ENCODE results near the gene DDX39A. TPM values are rescaled to one million over a fixed set of nuclear protein-coding genes. Genes with fewer than 3 reads are reported as not detected.

The DDX39A gene
- total and polyA plus RNA-seq, 2 donors (not counting 1 experiment from before 2014, with no cell fraction given): 35.9 to 36.5 TPM

GRCh38 chr19:14411938-14412245 lies 7.2 kb downstream of the DDX39A start:
- no peak overlapping the region for H3K4me2 ChIP-seq (ENCODE audit: extremely low read depth, insufficient read depth, low read length)
- no peaks in the 10 kb centered on the region for H3K9me3 ChIP-seq (ENCODE audit: control insufficient read depth, insufficient read depth, low read depth, low read length)
- peaks cover 67% of the 10 kb centered on the region for H3K79me2 ChIP-seq (ENCODE audit: control insufficient read depth, insufficient read depth, low read length)
- no peak overlapping the region for H3K9ac ChIP-seq (ENCODE audit: insufficient read depth, low read length)
- no peaks in the 10 kb centered on the region for H3K27me3 ChIP-seq (ENCODE audit: control insufficient read depth, insufficient read depth, low read length)
- no peak for DNase-seq (ENCODE audit: low read depth in 2 of 2)
- no peak overlapping the region for H3K27ac ChIP-seq (ENCODE audit: insufficient read depth, low read length)
- TF ChIP-seq CTCF (conservative IDR thresholded peaks at IDR 0.05 in 1 of 2, IDR thresholded peaks at IDR 0.05 in 1 of 2; ENCODE audit: low read depth in 1 of 2, low read length in 2 of 2) (no peak), EZH2 (IDR thresholded peaks at IDR 0.05; ENCODE audit: low read length, missing control alignments) (no peak)
- peaks cover 8% of the 10 kb centered on the region for H3K4me1 ChIP-seq (ENCODE audit: control insufficient read depth, extremely low read depth, insufficient read depth, low read length)
- no peak overlapping the region for H2AFZ ChIP-seq (ENCODE audit: low read length)
- H4K20me1 ChIP-seq (ENCODE audit: control insufficient read depth, extremely low read depth, insufficient read depth, low read length): peaks cover 4% of the 10 kb centered on the region
- no peak overlapping the region for H3K4me3 ChIP-seq (replicated peaks in 1 of 4; ENCODE audit: control extremely low read depth in 1 of 4, insufficient read depth in 1 of 4, low read depth in 3 of 4, low read length in 4 of 4)
- H3K36me3 ChIP-seq (ENCODE audit: control insufficient read depth, insufficient read depth, low read length): peaks cover 55% of the 10 kb centered on the region

GRCh38 chr19:14411161-14411937 lies 7.8 kb downstream of the DDX39A start:
- Histone ChIP-seq H4K20me1 (ENCODE audit: control insufficient read depth, extremely low read depth, insufficient read depth, low read length) (peaks cover 3% of the 10 kb centered on the region), H3K4me1 (ENCODE audit: control insufficient read depth, extremely low read depth, insufficient read depth, low read length) (peaks cover 3% of the 10 kb centered on the region), H3K4me3 (replicated peaks in 1 of 4; ENCODE audit: control extremely low read depth in 1 of 4, insufficient read depth in 1 of 4, low read depth in 3 of 4, low read length in 4 of 4) (no peak overlapping the region), H3K36me3 (ENCODE audit: control insufficient read depth, insufficient read depth, low read length) (peaks cover 56% of the 10 kb centered on the region), H2AFZ (ENCODE audit: low read length) (no peak overlapping the region), H3K9me3 (ENCODE audit: control insufficient read depth, insufficient read depth, low read depth, low read length) (no peaks in the 10 kb centered on the region), H3K79me2 (ENCODE audit: control insufficient read depth, insufficient read depth, low read length) (peaks cover 62% of the 10 kb centered on the region), H3K27me3 (ENCODE audit: control insufficient read depth, insufficient read depth, low read length) (no peaks in the 10 kb centered on the region), H3K4me2 (ENCODE audit: extremely low read depth, insufficient read depth, low read length) (no peak overlapping the region), H3K9ac (ENCODE audit: insufficient read depth, low read length) (no peak overlapping the region), H3K27ac (ENCODE audit: insufficient read depth, low read length) (no peak overlapping the region)
- DNase-seq (ENCODE audit: low read depth in 2 of 2): no peak
- TF ChIP-seq EZH2 (IDR thresholded peaks at IDR 0.05; ENCODE audit: low read length, missing control alignments) (no peak), CTCF (conservative IDR thresholded peaks at IDR 0.05 in 1 of 2, IDR thresholded peaks at IDR 0.05 in 1 of 2; ENCODE audit: low read depth in 1 of 2, low read length in 2 of 2) (no peak)

GRCh38 chr19:14410091-14411051 lies 8.8 kb downstream of the DDX39A start:
- no peak for DNase-seq (ENCODE audit: low read depth in 2 of 2)
- no peak overlapping the region for H3K9ac ChIP-seq (ENCODE audit: insufficient read depth, low read length)
- peaks cover 3% of the 10 kb centered on the region for H4K20me1 ChIP-seq (ENCODE audit: control insufficient read depth, extremely low read depth, insufficient read depth, low read length)
- H3K27me3 ChIP-seq (ENCODE audit: control insufficient read depth, insufficient read depth, low read length): no peaks in the 10 kb centered on the region
- H2AFZ ChIP-seq (ENCODE audit: low read length): no peak overlapping the region
- H3K4me2 ChIP-seq (ENCODE audit: extremely low read depth, insufficient read depth, low read length): no peak overlapping the region
- peaks cover 52% of the 10 kb centered on the region for H3K79me2 ChIP-seq (ENCODE audit: control insufficient read depth, insufficient read depth, low read length)
- peaks cover 60% of the 10 kb centered on the region for H3K36me3 ChIP-seq (ENCODE audit: control insufficient read depth, insufficient read depth, low read length)
- H3K9me3 ChIP-seq (ENCODE audit: control insufficient read depth, insufficient read depth, low read depth, low read length): no peaks in the 10 kb centered on the region
- no peak overlapping the region for H3K4me3 ChIP-seq (replicated peaks in 1 of 4; ENCODE audit: control extremely low read depth in 1 of 4, insufficient read depth in 1 of 4, low read depth in 3 of 4, low read length in 4 of 4)
- H3K4me1 ChIP-seq (ENCODE audit: control insufficient read depth, extremely low read depth, insufficient read depth, low read length): no peaks in the 10 kb centered on the region
- H3K27ac ChIP-seq (ENCODE audit: insufficient read depth, low read length): no peak overlapping the region
- no peak for TF ChIP-seq EZH2 (IDR thresholded peaks at IDR 0.05; ENCODE audit: low read length, missing control alignments)
- TF ChIP-seq CTCF (conservative IDR thresholded peaks at IDR 0.05 in 1 of 2, IDR thresholded peaks at IDR 0.05 in 1 of 2; ENCODE audit: low read depth in 1 of 2, low read length in 2 of 2): no peak
